NCI-H1694 (cell line): ENCODE measurements around the gene DUSP22.

Experiments
- DNase-seq: peaks from one replicate; lab custom pipeline; 2025; lab: John Stamatoyannopoulos, UW

The DUSP22 gene

DNA sequence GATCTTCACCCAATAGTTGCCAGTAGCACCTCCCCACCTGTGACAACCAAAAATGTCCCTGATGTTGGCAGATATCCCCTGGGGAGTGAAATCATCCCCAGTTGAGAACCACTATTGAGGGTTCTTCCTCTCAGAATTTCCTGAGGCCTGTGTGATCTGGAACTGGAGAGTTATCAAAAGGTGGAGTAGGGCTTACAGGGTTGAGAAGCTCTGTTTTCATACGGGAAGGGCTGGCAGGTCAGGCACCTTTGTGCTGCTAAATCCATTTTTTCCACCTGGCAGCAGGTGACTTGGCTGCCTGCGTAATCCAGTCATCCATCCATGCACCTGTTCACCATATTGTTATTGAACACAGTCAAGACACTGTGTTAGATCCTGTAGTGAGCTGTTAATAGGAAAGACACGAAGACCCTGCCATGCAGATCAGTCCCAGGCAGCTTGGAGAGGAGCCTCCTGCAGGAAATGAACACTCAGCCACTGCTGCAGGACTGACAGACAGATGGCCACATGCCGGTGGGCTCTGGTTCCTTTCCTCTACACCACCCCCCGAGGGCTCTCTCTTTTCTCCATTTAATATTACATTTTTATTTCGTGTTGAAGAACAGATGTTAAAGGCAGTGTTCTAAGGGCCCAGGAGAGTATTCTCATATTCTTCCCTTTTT, 5.4 kb downstream of the DUSP22 start:
- no peak for DNase-seq

GRCh38 chr6:298233-299103, 6.2 kb downstream of the DUSP22 start:
- no peak for DNase-seq

GRCh38 chr6:299104-299980, 7.1 kb downstream of the DUSP22 start:
- no peak for DNase-seq

- no peak for DNase-seq
Measured at GRCh38 chr6:300026-300425, 7.7 kb downstream of the DUSP22 start.

DNA sequence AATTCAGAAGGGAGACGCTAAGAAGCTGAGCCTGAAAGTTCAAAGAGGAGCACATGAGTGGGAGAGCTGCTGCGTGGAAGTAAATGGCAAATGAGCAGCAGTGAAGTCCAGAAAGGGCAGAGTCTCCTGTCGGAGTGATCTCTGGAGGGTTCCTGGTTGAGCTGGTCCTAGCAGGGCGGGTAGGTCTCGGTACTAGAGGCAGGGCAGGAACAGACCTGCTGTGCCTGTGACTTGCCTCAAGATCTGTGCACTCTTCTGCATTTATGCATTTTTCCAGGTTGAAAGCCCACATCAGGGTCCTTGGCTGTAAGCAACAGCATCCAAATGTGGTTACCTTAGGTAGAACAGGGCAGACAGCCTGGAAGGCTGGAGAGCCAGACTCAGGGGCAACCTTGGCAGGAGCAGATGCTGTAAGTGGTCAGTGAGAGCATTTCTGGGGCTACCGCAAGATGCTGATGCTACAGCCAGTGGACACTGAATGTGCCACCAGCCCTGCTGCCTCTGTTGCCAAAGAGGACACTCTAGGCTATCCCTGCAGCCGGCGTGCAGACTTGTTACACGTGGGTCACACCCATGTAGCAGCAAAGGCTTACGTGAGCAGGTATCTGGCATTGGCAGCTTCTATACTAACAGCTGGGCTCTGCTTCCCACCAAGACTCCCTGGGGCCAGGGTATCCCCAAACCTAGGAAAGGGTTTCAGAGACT, 8.4 kb downstream of the DUSP22 start:
- no peak for DNase-seq

DNA sequence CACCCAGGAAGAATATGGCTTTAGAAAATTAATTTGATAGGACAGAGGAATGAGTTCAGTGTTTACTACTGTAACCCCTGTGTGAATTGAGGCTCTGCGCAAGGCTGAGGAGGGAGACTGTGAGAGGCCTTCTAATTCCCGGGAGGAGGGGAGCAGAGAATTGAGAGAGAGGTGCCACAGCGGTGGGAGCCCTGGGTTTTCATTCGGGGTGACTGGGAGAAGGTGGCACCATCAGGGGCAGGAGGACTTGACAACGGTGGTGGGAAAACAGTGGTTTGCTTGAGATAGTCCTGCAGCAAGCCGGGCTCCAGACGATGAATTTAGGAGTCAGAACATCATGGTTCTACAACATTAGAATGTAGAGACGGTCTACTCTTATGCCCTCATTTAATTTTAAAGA, 9.2 kb downstream of the DUSP22 start:
- DNase-seq, result no peak

DNA sequence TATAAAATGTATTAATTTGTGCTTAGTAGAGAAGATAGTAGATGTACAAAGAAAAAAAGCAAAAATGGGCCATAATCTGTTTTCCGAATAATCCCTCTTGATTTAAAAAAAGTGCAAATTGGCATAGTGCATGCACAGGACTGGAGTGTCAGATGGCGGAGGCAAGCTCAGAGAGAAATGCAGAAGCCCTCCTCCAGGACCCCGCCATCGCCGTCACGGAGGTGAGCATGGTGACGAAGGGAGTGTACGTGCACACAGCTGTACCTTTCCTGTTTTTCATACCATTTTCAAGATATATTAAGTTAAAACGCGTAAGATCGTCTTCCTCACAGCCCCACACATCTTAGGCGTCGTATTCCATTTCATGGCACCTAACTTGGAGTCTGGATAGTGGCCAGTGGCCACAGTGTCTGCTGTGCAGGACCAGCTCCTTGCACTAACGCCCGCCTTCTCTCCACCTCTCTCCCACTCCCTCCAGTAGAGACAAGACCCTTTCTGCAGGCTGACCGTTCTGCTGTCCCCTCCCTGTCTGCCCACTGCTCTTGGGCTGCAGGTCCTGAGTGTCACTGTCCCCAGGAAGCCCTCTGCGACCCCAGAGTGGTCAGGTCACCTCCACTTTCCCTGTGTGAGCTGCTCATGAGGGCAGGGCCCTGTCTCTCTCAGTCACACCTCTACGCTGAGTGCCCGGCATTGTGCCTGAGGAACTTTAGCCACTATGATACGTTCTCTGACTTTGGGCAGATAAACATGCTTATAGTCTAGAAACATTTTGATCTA, 9.8 kb downstream of the DUSP22 start:
- no peak for DNase-seq

DNA sequence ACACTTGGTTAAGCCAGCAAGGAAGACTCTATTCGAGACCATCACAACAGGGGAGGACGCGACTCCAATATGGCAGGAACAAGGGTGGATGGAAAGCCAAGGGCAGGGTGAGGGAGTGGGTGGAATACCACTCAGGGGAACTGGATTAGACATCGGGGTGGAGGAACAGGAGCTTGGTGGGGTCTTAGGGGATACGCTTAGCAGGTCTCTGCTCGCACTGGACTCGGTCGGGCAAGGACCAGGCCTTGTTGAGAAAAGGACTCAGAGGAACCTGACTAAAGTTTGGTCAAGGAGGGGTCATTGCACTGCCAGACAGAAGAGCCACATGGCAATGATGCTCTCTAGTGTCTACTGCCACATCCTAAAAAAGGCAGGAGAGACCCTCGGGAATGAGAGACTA, 10.5 kb downstream of the DUSP22 start:
- no peak for DNase-seq

DNA sequence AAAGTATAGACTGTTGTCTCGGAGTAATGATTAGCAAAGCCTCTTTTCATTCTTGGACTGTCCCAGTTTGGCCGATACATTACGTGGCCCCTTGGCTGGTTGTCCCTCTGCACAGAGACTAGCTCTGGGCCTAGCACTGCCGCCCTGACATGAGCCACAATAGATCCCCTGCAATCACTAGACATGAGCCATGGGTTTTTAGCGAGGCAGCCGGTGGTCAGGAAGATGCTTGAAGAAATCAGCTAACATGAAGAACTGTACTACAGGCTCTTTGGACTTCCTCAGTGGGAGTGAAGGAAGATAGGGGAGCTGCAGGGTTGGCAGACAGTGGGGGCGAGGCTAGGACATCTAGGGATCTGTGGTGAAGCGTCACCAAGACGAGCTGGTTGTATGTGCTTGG, 11.0 kb downstream of the DUSP22 start:
- DNase-seq, result no peak

DNA sequence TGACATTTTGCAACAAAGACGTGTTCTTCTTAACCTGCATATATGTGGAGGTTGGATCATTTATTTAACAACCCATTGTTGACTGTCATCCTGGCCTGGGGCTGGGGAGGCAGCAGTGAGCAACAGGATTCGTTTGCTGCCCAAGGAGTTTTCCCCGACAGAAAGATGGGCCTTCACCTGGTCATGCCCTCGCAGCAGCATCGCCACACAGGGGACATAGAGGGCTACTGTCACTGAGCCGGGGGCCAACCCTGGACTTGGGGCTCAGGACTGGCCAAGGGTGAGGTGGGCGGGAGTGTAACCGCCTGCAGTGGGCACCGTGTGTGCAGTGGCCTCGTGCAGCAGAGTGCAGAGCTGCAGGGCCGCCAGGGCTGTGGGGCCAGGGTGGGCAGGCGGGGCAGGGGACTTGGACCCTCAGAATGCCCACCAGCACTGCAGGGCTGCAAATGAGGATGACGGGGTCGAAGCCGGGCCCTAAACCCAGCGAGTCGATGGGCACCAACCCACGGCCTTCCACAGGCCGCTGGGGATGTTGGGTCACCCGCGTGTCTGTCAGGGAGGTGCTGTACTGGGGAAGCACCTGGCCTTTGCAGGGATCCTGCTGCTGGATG, 11.8 kb downstream of the DUSP22 start:
- DNase-seq, result no peak

DNA sequence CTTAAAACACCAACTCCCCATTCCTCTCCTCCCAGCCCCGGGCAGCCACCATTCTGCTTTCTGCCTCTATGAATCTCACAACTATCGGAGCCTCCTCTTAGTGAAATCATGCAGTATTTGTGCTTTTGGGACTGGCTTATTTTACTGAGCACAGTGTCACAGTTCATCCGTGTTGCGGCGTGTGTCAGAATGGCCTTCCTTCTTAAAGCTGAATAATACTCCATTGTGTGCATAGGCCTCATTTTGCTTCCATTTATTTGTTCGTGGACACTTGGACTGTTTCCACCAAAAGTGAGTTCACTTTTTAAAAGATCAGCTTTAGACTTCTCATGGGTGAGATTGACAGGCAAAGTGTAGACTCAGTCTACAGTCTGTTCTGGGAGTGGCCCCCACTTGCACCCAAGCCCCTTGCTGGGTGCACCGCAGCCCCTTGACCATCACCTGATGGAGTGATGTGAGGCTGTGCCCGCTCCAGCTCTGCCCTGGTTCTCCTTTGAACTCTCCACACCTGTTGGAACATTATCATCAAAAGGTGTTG, 12.6 kb downstream of the DUSP22 start:
- DNase-seq, result no peak

- DNase-seq, result no peak
Measured at GRCh38 chr6:305371-306206, 13.3 kb downstream of the DUSP22 start.

GRCh38 chr6:306641-307061, 14.4 kb downstream of the DUSP22 start:
- DNase-seq, result no peak

GRCh38 chr6:307065-307814, 15.0 kb downstream of the DUSP22 start:
- DNase-seq, result no peak

GRCh38 chr6:307874-308273, 15.6 kb downstream of the DUSP22 start:
- DNase-seq, result no peak

DNA sequence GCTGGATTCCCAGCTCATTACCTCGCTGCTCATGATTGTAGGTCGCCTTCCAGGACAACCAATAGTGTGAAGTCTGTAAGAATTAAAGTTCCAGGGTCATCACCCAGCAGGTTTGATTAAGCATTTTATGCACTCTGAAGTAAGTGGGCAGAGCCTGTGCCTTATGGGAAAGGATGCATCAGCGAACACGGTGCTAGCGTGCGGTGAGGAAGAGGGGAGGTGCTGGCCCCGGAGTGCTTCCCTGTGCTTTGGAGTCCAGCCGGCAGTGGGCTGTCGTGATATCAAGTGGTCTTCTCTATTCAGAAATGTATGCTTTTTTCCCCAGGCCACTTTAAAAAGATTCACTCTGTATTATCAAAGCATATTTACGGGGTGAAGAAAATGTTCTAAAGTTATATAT, 16.0 kb downstream of the DUSP22 start:
- DNase-seq, result no peak

DNA sequence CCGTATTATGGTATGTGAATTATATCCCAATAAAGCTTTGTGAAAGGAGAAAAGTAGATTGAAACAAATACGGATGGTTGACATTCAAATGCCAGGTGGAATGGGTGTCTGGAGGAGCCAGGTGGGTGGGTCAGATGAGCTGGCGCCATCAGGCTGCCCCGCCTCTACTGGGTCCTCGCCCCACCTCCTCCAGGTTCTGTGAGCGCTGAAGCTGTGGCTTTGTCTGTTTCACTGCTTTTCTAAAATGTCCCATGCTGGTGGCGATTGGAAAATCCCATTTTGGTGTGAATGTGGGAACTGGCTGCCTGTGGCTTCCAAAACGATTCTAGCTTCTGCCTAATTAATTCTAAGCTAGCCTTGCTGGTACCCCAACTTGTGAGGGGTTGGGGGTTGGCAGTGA, 16.5 kb downstream of the DUSP22 start:
- no peak for DNase-seq

- no peak for DNase-seq
Measured at GRCh38 chr6:309947-310346, 17.7 kb downstream of the DUSP22 start.

- no peak for DNase-seq
Measured at GRCh38 chr6:310671-311070, 18.4 kb downstream of the DUSP22 start.
